GM13976 (cell line): ENCODE results near the gene PRCD.
"Not testable (repeated sequence)": the region's sequence is repeated elsewhere in the genome, so short reads cannot be mapped to it uniquely, and the experiment has no call there.

Source experiments
- DNase-seq: peaks from one replicate; pipeline ENCODE4 v3.0.0; 2012; ENCODE audit warnings: low spot score
- in situ Hi-C: fragments of 300-500 bp; cut with MboI; formaldehyde crosslinking; loops from one replicate; pipeline ENCODE4 v1.12.0; 2022; ENCODE audit warnings: low sequenced_read_pairs, mixed read lengths, inconsistent platforms; ENCODE audit not compliant: unreplicated experiment
- TF ChIP-seq, protein P1 (sequence below): IDR thresholded peaks from 2 replicates; pipeline ENCODE4 v1.5.1; 2012; ENCODE audit warnings: borderline replicate concordance, mild to moderate bottlenecking; ENCODE audit not compliant: insufficient read depth; ENCODE audit errors: extremely low read depth, missing control alignments, control extremely low read depth

The PRCD gene

DNA sequence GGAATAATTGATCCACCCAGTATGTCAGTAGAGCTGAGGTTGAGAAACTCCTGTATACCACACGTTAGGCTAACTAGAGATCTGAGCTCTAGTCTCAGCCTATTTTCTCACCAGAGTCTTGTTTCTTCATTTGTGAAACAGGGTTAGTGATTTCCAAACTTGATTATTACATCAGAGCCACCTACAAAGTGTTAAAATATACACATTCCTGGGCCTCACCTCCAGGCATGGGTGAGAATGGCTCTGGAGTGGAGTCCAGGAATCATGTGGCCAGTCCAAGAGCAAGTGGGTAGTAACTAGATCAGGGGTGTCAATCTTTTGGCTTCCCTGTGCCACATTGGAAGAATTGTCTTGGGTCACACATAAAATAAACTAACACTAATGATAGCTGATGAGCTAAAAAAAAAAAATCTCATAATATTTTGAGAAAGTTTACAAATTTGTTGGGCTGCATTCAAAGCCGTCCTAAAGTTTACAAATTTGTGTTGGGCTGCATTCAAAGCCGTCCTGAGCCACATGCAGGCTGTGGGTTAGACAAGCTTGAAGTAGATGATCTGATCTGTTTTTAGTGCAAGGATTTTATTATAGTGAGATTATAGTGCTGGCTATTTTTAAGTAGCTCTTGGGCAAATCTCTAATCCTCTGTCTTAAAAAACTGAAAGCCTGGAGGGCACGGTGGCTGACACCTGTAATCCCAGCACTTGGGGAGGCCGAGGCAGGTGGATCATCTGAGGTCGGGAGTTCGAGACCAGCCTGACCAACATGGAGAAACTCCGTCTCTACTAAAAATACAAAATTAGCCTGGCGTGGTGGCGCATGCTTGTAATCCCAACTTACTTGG, 20.4 kb downstream of the PRCD start:
- DNase-seq: no peak
- in situ Hi-C loops: no loop called here
- TF ChIP-seq, protein P1, sequence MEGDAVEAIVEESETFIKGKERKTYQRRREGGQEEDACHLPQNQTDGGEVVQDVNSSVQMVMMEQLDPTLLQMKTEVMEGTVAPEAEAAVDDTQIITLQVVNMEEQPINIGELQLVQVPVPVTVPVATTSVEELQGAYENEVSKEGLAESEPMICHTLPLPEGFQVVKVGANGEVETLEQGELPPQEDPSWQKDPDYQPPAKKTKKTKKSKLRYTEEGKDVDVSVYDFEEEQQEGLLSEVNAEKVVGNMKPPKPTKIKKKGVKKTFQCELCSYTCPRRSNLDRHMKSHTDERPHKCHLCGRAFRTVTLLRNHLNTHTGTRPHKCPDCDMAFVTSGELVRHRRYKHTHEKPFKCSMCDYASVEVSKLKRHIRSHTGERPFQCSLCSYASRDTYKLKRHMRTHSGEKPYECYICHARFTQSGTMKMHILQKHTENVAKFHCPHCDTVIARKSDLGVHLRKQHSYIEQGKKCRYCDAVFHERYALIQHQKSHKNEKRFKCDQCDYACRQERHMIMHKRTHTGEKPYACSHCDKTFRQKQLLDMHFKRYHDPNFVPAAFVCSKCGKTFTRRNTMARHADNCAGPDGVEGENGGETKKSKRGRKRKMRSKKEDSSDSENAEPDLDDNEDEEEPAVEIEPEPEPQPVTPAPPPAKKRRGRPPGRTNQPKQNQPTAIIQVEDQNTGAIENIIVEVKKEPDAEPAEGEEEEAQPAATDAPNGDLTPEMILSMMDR: no peak

DNA sequence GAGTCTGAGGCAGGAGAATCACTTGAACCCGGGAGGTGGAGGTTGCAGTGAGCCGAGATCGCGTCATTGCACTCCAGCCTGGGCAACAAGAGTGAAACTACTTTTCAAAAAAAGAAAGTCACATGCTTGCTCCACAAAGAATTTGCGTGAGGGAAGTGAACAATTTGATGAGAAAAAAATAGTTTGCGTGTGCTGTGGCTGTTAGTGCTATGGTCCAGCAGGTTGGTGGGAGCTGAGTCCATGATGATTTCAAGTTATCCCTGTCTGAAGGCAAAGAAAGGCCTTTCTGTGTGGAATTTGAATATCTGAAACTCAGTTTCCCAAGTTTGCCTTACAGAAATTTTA, 21.0 kb downstream of the PRCD start:
- TF ChIP-seq, protein P1: no peak
- no peak for DNase-seq
- in situ Hi-C loops: no loop called here

DNA sequence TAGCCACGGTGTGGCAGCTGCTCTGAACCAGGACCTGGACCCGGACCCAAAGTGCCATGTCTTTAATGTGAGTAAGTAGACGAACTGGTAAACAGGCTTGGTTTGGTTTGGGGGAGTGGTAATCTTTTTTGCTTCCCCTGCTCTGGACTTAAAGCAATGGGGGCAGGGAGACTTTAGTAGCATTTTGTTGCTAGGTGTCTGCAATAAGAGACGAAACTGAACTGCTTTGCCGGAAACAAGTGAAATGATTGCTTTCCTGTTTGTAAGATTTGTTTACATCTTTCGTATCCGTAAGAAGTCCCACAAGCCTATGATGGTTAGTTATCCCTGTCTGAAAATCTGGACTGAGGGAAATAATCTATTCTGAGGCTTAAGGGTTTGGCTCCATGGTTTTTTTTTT, 21.5 kb downstream of the PRCD start:
- no peak for DNase-seq
- in situ Hi-C loops: no loop called here
- TF ChIP-seq, protein P1: no peak

DNA sequence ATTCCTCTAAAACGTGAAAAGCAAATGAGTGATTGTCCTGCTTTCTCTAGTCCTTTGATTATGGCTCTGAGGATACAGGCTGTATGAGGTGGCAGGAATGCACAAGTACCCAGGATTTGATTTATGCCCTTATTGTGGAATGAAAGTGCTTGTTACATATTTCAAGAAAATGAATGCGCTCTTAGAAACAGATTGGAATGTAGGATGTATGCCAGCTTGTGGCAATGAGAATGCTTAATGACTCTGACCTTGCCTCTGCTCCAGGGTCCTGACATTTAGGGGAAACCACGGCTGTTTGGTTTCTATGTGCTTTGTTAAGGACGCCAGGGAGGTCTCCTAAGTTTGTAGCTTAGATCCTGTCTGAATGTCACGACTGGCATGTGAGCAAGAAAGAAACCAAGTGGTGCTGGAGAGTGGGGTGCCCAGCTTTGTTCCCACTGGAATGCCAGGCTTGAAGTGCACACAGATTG, 22.0 kb downstream of the PRCD start:
- in situ Hi-C loops: no loop called here

DNA sequence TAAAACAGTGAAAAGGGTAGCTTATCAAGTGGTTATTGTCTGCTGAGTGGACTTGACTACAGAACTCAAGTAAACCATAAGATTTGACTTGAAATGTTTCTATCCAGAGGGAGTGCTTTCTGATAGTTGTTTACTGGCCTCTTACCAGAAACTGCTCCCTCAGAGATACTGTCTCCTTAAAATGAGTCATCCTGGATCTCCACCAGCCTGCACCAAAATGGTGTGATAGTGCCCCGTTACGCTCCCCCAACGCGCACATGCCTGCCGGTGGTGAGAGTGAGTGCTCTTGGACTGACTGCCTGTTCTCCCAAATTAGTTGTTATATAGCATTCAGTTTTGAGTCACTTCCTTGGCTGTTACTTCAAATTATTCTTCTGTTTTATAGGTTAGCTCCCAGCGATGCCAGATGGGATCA, 22.9 kb downstream of the PRCD start:
- DNase-seq: no peak
- TF ChIP-seq, protein P1: no peak
- in situ Hi-C loops: no loop called here

More for the DNA sequence above, 22.0 kb downstream of the PRCD start:
- TF ChIP-seq, protein P1: no peak
- no peak for DNase-seq

DNA sequence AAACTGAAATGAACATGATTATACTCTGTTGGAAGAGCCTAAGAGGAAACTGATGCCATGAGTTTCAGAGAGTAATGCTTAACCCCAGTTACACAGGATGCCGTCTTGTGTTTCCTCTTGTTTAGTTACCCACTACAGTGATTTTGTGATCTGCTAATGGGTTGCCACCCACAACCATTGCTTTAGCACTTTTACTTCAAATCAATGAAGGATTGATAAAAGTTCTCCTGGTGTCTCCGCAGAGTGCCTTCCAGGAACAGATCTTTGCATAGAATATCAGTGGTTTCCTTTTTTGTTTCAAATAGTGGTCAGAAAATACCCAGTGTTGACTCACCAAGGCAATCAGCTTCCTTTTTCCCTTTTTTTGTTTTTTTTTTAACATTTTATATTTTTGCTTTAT, 23.5 kb downstream of the PRCD start:
- in situ Hi-C loops, DNase-seq: not testable (repeated sequence)

DNA sequence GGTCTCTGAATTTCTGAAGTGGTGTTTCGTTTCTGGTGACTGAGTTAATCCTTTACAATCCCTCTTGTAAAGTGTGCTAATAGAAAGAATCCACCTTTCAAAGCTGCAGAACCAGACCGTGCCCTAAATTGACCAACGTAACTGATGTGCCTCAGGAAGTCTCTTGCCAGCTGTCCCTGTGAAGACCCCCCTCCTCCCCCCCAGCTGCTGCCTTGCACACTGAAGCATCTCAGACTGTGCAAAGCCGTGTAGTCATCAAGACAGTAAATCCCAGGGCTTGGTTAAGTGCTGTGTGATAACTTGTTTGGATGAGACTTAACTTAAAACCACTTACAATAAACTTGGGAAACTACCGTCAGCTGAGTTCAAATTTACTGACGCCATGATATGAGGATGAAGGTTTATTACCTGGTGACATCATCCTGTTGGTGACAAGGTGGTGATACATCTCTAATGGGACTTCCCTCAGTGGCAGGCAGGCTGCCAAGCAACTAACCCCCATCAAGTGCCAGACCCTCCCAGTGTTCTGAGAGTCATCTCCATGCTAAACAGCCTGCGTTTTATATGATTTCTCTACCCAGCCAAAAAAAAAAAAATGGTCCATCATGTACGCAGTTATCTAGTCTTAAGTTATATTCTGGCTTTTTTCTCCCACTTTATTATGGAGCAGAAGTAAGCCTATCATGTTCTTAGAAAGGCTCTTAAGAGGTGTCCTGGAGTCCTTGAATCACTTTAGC, 25.3 kb downstream of the PRCD start:
- in situ Hi-C loops, DNase-seq: not testable (repeated sequence)
